Endothelial cell of umbilical vein (primary cell): ENCODE measurements around the gene EXD3. TPM values are rescaled to one million over a fixed set of nuclear protein-coding genes. Genes with fewer than 3 reads are reported as not detected.

Source experiments
- BruUV-seq: library from RNA; stranded (reverse); fragments of 400-500 nt; replicated peaks from 2 replicates; lab custom pipeline; 2021; lab: Mats Ljungman, UMichigan
- CTCF ChIA-PET: fragments of 300-600, 350-600 bp; sonication (Branson Sonifier 250); formaldehyde crosslinking; loops from one replicate; lab custom pipeline; 2021; ENCODE audit warnings: antibody characterized with exemption, inconsistent platforms; lab: Charles Lee
- POLR2A ChIA-PET: fragments of 300-600, 350-600 bp; sonication (Branson Sonifier 250); formaldehyde crosslinking; loops from one replicate; lab custom pipeline; 2021; ENCODE audit warnings: antibody characterized with exemption, inconsistent platforms; lab: Charles Lee
- DNase-seq: peaks from one replicate; pipeline ENCODE4 v3.0.0-alpha.2; 2011; ENCODE audit warnings: low read depth, low spot score
- FAIRE-seq: peaks from 2 replicates; lab custom pipeline; 2011; peaks lifted over from hg19 to GRCh38; lab: Jason Lieb, UNC
- H2AFZ ChIP-seq: 2 replicates; pipeline ENCODE4 v1.6.0; 2012; ENCODE audit warnings: low read depth, low read length, control low read depth, inconsistent platforms
- H3K27ac ChIP-seq: 2 replicates; pipeline ENCODE4 v1.5.1; 2011; ENCODE audit warnings: low read depth, mild to moderate bottlenecking, control low read depth, low read length, moderate library complexity; ENCODE audit not compliant: insufficient read depth
- H3K27me3 ChIP-seq, 2 experiments: 2 replicates each; pipeline versions ENCODE4 v1.6.0 to v1.6.1; 2011; ENCODE audit warnings: low read length in 2 of 2, mixed read lengths in 1 of 2; ENCODE audit not compliant: control insufficient read depth in 2 of 2, insufficient read depth in 2 of 2
- H3K36me3 ChIP-seq, 2 experiments: 2 replicates in 1 of 2; 3 replicates in 1 of 2; pipeline ENCODE4 v1.5.1; 2011; ENCODE audit warnings: low read length in 2 of 2, mild to moderate bottlenecking in 1 of 2, moderate library complexity in 1 of 2; ENCODE audit not compliant: control insufficient read depth in 2 of 2, insufficient read depth in 2 of 2; ENCODE audit errors: extremely low read depth in 1 of 2
- H3K4me1 ChIP-seq: 3 replicates; pipeline ENCODE4 v1.5.1; 2011; ENCODE audit warnings: mild to moderate bottlenecking, low read length; ENCODE audit not compliant: control insufficient read depth, insufficient read depth; ENCODE audit errors: extremely low read depth
- H3K4me2 ChIP-seq: 2 replicates; pipeline ENCODE4 v1.6.1; 2011; ENCODE audit warnings: low read length, control low read depth, mixed read lengths; ENCODE audit not compliant: insufficient read depth
- H3K4me3 ChIP-seq, 3 experiments: fragments of 200-600 bp in 1 of 3; sonication (generic), shearing (Covaris generic) in 1 of 3; replicated peaks in 1 of 3; 2 replicates each; pipeline ENCODE4 v1.5.1; 2011 to 2016; ENCODE audit warnings: control low read depth in 3 of 3, low read length in 3 of 3, mild to moderate bottlenecking in 2 of 3, inconsistent platforms in 1 of 3, low read depth in 1 of 3, moderate library complexity in 1 of 3; ENCODE audit not compliant: insufficient read depth in 1 of 3
- H3K79me2 ChIP-seq: 2 replicates; pipeline ENCODE4 v1.6.0; 2012; ENCODE audit warnings: low read length, inconsistent platforms; ENCODE audit not compliant: control insufficient read depth, insufficient read depth
- H3K9ac ChIP-seq: replicated peaks from 2 replicates; pipeline ENCODE3; 2011; ENCODE audit warnings: low read length, control low read depth; ENCODE audit not compliant: insufficient read depth; ENCODE audit errors: extremely low read depth
- H3K9me1 ChIP-seq: replicated peaks from 3 replicates; pipeline ENCODE4 v1.6.0; 2011; ENCODE audit warnings: mild to moderate bottlenecking, low read length; ENCODE audit not compliant: control insufficient read depth, insufficient read depth; ENCODE audit errors: extremely low read depth
- H3K9me3 ChIP-seq: replicated peaks from 2 replicates; pipeline ENCODE4 v1.5.1; 2012; ENCODE audit warnings: low read length, inconsistent platforms; ENCODE audit not compliant: control insufficient read depth, insufficient read depth
- H4K20me1 ChIP-seq: replicated peaks from 2 replicates; pipeline ENCODE3; 2011; ENCODE audit warnings: mild to moderate bottlenecking, low read length; ENCODE audit not compliant: control insufficient read depth, insufficient read depth; ENCODE audit errors: extremely low read depth
- CTCF ChIP-seq, 2 donors: IDR thresholded peaks; 1 replicate in 1 of 2; 2 replicates in 1 of 2; pipeline ENCODE4 v1.5.1; 2011; ENCODE audit warnings: low read length in 2 of 2, mild to moderate bottlenecking in 2 of 2, moderate library complexity in 2 of 2, control low read depth in 1 of 2, inconsistent platforms in 1 of 2, low read depth in 1 of 2; ENCODE audit not compliant: insufficient read depth in 1 of 2; ENCODE audit errors: extremely low read depth in 1 of 2
- EZH2 ChIP-seq: IDR thresholded peaks from 2 replicates; pipeline ENCODE4 v1.6.1; 2012; ENCODE audit warnings: borderline replicate concordance, low read depth, mild to moderate bottlenecking, moderate library complexity, low read length, inconsistent platforms; ENCODE audit not compliant: severe bottlenecking
- FOS ChIP-seq: IDR thresholded peaks from 2 replicates; pipeline ENCODE4 v1.6.1; 2011; ENCODE audit warnings: mild to moderate bottlenecking, low read length, moderate library complexity, borderline replicate concordance; ENCODE audit not compliant: insufficient read depth
- GATA2 ChIP-seq: IDR thresholded peaks from 2 replicates; pipeline ENCODE4 v1.7.0; 2011; ENCODE audit warnings: low read depth, mild to moderate bottlenecking, moderate library complexity, mixed read lengths, low read length; ENCODE audit not compliant: insufficient read length, insufficient read depth
- JUN ChIP-seq: IDR thresholded peaks from 2 replicates; pipeline ENCODE4 v1.6.1; 2011; ENCODE audit warnings: borderline replicate concordance, low read depth; ENCODE audit not compliant: insufficient read length, insufficient read depth
- MYC ChIP-seq: IDR thresholded peaks from one replicate; pipeline ENCODE4 v1.6.1; 2011; ENCODE audit warnings: mild to moderate bottlenecking, low read depth, low read length
- POLR2A ChIP-seq: IDR thresholded peaks from 2 replicates; pipeline ENCODE4 v1.6.1; 2012; ENCODE audit warnings: low read depth, mild to moderate bottlenecking, control low read depth, low read length
- POLR2AphosphoS5 ChIP-seq: IDR thresholded peaks from 2 replicates; pipeline ENCODE4 v1.6.1; 2012; ENCODE audit warnings: low read depth, mild to moderate bottlenecking, control low read depth, low read length, moderate library complexity; ENCODE audit not compliant: insufficient read depth
- dilution Hi-C: fragments of 300-500 bp; cut with MboI; formaldehyde crosslinking; loops from one replicate; pipeline ENCODE4 v1.15.0; 2019; ENCODE audit warnings: low sequenced_read_pairs; ENCODE audit not compliant: extremely low pct_ligation_motif_present
- intact Hi-C: fragments of 100-400 bp; cut with micrococcal nuclease; formaldehyde crosslinking; loops from one replicate; pipeline ENCODE4 v1.10.0; 2022
- polyA plus RNA-seq, 4 experiments: library from polyadenylated mRNA; depleted of rRNA in 3 of 4; stranded (reverse) in 3 of 4; unstranded in 1 of 4; fragments of >200 nt; gene quantifications; 2 replicates each; pipeline versions ENCODE4 v1.2.1 to v1.2.3, GENCODE V29; 2011 to 2012; ENCODE audit warnings: missing spikeins in 1 of 4
- total RNA-seq: library from RNA; stranded (reverse); gene quantifications from 2 replicates; pipeline ENCODE4 v1.2.3, GENCODE V29; 2021
- TF ChIP-seq, protein P1 (sequence below): IDR thresholded peaks from 2 replicates; pipeline ENCODE4 v1.6.1; 2011; ENCODE audit not compliant: insufficient read depth, insufficient read length

Gene EXD3
- total and polyA plus RNA-seq, 2 donors (not counting 3 experiments of a cell fraction or from before 2014, with no cell fraction given): 17.7 to 30.3 TPM

DNA sequence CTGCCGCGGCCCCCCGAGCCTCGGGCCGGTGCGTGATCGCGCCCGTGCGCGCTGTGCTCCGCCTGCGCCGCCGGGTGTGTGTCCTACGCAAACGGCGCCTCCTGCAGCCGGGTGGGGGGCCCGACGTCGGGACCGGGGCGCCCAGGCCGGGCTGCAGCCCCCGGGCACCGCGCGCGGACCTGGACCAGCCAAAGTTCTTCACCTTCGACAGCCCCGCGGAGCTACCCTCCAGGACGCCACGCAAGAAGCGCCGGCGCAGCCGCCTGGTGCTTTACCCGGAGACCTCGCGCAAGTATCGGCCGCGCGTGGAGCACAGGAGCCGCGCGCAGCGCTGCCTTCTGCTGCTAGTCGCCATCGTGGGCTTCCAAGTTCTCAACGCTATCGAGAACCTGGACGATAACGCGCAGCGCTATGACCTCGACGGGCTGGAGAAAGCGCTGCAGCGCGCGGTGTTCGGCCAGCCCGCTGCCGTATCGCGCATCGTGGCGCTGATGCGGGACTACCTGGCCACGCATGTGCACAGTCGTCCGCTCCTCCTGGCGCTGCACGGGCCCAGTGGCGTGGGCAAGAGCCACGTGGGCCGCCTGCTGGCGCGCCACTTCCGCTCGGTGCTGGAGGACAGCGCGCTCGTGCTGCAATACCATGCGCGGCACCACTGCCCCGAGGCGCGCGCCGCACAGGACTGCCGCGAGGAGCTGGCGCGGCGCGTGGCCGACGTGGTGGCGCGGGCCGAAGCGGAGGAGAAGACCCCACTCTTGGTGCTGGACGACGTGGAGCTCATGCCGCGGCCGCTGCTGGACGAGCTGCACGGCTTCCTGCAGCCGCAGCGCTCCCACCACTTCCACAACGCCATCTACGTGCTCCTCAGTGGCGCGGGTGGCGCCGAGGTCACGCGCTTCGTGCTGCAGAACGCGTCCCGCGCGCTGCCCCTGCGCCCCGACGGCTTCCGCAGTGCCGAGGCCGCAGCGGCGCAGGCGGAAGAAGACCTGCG is 143.9 kb downstream of the EXD3 start:
- dilution Hi-C loops: no loop called here
- no peak for FAIRE-seq
- Histone ChIP-seq H3K4me1 (peaks cover 28% of the 10 kb centered on the region), H2AFZ (no peak overlapping the region), H3K9me3 (no peaks in the 10 kb centered on the region), H3K27me3 (no peaks in the 10 kb centered on the region), H3K79me2 (peaks cover 42% of the 10 kb centered on the region), H3K9me1 (no peaks in the 10 kb centered on the region), H3K4me2 (peak overlapping the region; percentile 52), H4K20me1 (no peaks in the 10 kb centered on the region), H3K36me3 (peaks cover 10% of the 10 kb centered on the region in 2 experiments), H3K9ac (peak overlapping the region; percentile 79), H3K4me3 (peak overlapping the region; percentile 39 to 60 (median 51)), H3K27ac (peak overlapping the region; percentile 91)
- ChIA-PET CTCF (interaction anchor here (1.1 to 2.7 kb wide), 3 partner anchors 8 to 23 kb away, joined by 4 to 23 read pairs (median 4); partner anchors contain the start of gene NRARP), POLR2A (no interaction called here)
- intact Hi-C loops: no loop called here
- BruUV-seq: no TSS peak
- TF ChIP-seq POLR2A (no peak), FOS (no peak), CTCF (IDR thresholded peaks at IDR 0.05; ENCODE audit: extremely low read depth in 1 of 2, insufficient read depth in 1 of 2, low read depth in 1 of 2, low read length in 2 of 2) (no peak), MYC (no peak), JUN (no peak), POLR2AphosphoS5 (no peak), EZH2 (no peak), GATA2 (no peak)
- TF ChIP-seq, protein P1, sequence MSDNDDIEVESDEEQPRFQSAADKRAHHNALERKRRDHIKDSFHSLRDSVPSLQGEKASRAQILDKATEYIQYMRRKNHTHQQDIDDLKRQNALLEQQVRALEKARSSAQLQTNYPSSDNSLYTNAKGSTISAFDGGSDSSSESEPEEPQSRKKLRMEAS: no peak
- DNase-seq: no peak
